ENCODE data around the gene KLK5.

DNA sequence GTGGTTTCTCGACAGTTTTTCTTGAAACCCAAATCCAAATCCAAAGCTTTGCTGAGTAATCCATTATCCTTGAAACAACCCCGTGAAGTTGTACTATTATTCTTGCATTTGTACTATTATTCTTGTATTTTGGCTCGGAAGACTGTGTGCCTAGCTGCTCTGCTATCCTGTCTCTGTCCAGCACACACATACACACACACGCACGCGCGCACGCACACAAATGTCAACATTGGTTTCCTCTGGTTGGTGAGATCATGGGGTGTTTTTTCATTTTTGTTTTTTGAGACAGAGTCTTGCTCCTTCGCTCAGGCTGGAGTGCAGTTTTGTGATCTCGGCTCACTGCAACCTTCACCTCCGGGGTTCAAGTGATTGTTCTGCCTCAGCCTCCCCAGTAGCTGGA, 26.7 kb downstream of the KLK5 start:
- TF ChIP-seq ESRRA (CRISPR knock-in tag; IDR thresholded peaks at IDR 0.05; ENCODE audit: borderline replicate concordance) = no peak
- TF ChIP-seq SMAD3 (CRISPR knock-in tag; IDR thresholded peaks at IDR 0.05; ENCODE audit: borderline replicate concordance) = no peak
- TF ChIP-seq, protein P1, sequence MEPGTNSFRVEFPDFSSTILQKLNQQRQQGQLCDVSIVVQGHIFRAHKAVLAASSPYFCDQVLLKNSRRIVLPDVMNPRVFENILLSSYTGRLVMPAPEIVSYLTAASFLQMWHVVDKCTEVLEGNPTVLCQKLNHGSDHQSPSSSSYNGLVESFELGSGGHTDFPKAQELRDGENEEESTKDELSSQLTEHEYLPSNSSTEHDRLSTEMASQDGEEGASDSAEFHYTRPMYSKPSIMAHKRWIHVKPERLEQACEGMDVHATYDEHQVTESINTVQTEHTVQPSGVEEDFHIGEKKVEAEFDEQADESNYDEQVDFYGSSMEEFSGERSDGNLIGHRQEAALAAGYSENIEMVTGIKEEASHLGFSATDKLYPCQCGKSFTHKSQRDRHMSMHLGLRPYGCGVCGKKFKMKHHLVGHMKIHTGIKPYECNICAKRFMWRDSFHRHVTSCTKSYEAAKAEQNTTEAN (CRISPR knock-in tag; IDR thresholded peaks at IDR 0.05) = no peak
- TF ChIP-seq, protein P2, sequence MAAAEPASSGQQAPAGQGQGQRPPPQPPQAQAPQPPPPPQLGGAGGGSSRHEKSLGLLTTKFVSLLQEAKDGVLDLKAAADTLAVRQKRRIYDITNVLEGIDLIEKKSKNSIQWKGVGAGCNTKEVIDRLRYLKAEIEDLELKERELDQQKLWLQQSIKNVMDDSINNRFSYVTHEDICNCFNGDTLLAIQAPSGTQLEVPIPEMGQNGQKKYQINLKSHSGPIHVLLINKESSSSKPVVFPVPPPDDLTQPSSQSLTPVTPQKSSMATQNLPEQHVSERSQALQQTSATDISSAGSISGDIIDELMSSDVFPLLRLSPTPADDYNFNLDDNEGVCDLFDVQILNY (CRISPR knock-in tag; IDR thresholded peaks at IDR 0.05) = no peak
- TF ChIP-seq, protein P3, sequence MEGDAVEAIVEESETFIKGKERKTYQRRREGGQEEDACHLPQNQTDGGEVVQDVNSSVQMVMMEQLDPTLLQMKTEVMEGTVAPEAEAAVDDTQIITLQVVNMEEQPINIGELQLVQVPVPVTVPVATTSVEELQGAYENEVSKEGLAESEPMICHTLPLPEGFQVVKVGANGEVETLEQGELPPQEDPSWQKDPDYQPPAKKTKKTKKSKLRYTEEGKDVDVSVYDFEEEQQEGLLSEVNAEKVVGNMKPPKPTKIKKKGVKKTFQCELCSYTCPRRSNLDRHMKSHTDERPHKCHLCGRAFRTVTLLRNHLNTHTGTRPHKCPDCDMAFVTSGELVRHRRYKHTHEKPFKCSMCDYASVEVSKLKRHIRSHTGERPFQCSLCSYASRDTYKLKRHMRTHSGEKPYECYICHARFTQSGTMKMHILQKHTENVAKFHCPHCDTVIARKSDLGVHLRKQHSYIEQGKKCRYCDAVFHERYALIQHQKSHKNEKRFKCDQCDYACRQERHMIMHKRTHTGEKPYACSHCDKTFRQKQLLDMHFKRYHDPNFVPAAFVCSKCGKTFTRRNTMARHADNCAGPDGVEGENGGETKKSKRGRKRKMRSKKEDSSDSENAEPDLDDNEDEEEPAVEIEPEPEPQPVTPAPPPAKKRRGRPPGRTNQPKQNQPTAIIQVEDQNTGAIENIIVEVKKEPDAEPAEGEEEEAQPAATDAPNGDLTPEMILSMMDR (IDR thresholded peaks at IDR 0.05) = no peak
- no peak for TF ChIP-seq GTF2I (CRISPR knock-in tag; conservative IDR thresholded peaks at IDR 0.05)
- TF ChIP-seq, protein P4, sequence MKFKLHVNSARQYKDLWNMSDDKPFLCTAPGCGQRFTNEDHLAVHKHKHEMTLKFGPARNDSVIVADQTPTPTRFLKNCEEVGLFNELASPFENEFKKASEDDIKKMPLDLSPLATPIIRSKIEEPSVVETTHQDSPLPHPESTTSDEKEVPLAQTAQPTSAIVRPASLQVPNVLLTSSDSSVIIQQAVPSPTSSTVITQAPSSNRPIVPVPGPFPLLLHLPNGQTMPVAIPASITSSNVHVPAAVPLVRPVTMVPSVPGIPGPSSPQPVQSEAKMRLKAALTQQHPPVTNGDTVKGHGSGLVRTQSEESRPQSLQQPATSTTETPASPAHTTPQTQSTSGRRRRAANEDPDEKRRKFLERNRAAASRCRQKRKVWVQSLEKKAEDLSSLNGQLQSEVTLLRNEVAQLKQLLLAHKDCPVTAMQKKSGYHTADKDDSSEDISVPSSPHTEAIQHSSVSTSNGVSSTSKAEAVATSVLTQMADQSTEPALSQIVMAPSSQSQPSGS (CRISPR knock-in tag; IDR thresholded peaks at IDR 0.05; ENCODE audit: borderline replicate concordance, low read depth) = no peak
